Upper lobe of left lung (tissue), 6 donors: ENCODE results near the gene CDYL. TPM values are rescaled to one million over a fixed set of nuclear protein-coding genes. Genes with fewer than 3 reads are reported as not detected.

ENCODE experiments used
- ATAC-seq, 2 donors: fragments of 200-7000 bp; cut with Tn5 transposase; one replicate each; pipeline ENCODE4 v1.9.1; 2022; ENCODE audit warnings: mild to moderate bottlenecking in 2 of 2, moderate library complexity in 2 of 2; ENCODE audit not compliant: low FRiP score in 2 of 2
- DNase-seq, 2 donors: peaks; one replicate each; pipeline ENCODE4 v3.0.0-alpha.2; 2019 to 2020
- H3K27ac ChIP-seq, 4 donors: fragments of 200-600 bp; sonication (generic); one replicate each; pipeline ENCODE4 v1.5.1; 2016 to 2019
- H3K27me3 ChIP-seq, 4 donors: fragments of 200-600 bp; sonication (generic); one replicate each; pipeline ENCODE4 v1.5.1; 2017 to 2019
- H3K36me3 ChIP-seq, 4 donors: fragments of 200-600 bp; sonication (generic); one replicate each; pipeline ENCODE4 v1.5.1; 2016 to 2019
- H3K4me1 ChIP-seq, 4 donors: fragments of 200-600 bp; sonication (generic); one replicate each; pipeline ENCODE4 v1.5.1; 2018 to 2019
- H3K4me3 ChIP-seq, 4 donors: fragments of 200-600 bp; sonication (generic); one replicate each; pipeline ENCODE4 v1.5.1; 2017 to 2019; ENCODE audit warnings: mild to moderate bottlenecking in 2 of 4, moderate library complexity in 1 of 4
- H3K9me3 ChIP-seq, 4 donors: fragments of 200-600 bp; sonication (generic); one replicate each; pipeline ENCODE4 v1.5.1; 2018 to 2019
- EP300 ChIP-seq, 4 donors: sonication (generic); formaldehyde crosslinking; IDR thresholded peaks; one replicate each; pipeline ENCODE4 v1.5.1; 2017; ENCODE audit warnings: antibody characterized with exemption in 4 of 4, control low read depth in 2 of 4
- POLR2A ChIP-seq, 4 donors: fragments of 450-650 bp; IDR thresholded peaks; one replicate each; pipeline ENCODE4 v1.5.1; 2016 to 2017; ENCODE audit warnings: antibody characterized with exemption in 4 of 4, mild to moderate bottlenecking in 2 of 4
- POLR2AphosphoS5 ChIP-seq, 2 donors: sonication (generic); formaldehyde crosslinking; IDR thresholded peaks; one replicate each; pipeline ENCODE4 v1.5.1; 2017; ENCODE audit warnings: antibody characterized with exemption in 2 of 2
- WGBS, 2 donors: methylation state at CpG; one replicate each; pipeline ENCODE4 v1.1.5; 2017 to 2018; 5-methylcytosine and 5-hydroxymethylcytosine counted together
- total RNA-seq, 6 donors: library from RNA; depleted of rRNA in 4 of 6; stranded (reverse); fragments of >200 nt in 4 of 6; gene quantifications; one replicate each; pipeline versions ENCODE4 v1.1.0 to v1.2.1, GENCODE V29; 2016 to 2021
- TF ChIP-seq, protein P1 (sequence below), 6 experiments: fragments of 450-650 bp in 4 of 6; fragments of 200-600 bp in 2 of 6; sonication (generic) in 2 of 6; IDR thresholded peaks; one replicate each; pipeline ENCODE4 v1.5.1; 2016 to 2019; ENCODE audit warnings: antibody characterized with exemption in 6 of 6
- donor health status: DM: no; HTN: no; CAD: no; lungs with moderate emphysema.
- donor health status: DM: no; HTN: yes; CAD: no; lungs with severe emphysema.

CDYL gene
- total RNA-seq, 6 donors from 2014 or later = 17.6 to 48.9 (median 32.9) TPM

DNA sequence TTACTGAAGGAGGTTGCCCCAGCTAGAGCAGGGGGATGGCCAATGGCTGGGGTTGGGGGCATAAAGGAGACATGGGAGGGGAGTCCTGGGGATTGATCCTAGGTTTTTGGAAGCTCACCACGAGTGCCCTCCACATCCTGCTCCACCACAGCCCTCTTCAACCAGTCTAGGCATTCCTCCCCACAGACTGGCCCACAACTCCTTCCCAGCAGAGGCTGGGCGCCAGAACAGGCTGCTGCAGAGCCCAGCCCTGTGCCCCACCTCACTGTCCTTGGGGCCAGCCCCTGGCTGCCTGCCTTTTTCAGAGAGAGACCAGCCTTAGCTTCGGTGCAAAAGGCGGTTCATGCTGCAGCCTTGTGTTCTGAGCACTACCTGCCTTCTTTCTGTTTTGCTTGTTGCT lies 211.2 kb downstream of the CDYL start:
- Histone ChIP-seq H3K36me3 (no peaks in the 10 kb centered on the region), H3K27ac (no peak overlapping the region), H3K9me3 (no peaks in the 10 kb centered on the region), H3K4me3 (no peak overlapping the region), H3K4me1 (no peaks in the 10 kb centered on the region), H3K27me3 (no peaks in the 10 kb centered on the region)
- peak in 1 of 2 donors; percentile 20 for ATAC-seq
- 83 to 85% methylated on average over 4 of the region's 4 CpGs for WGBS, 2 donors
- DNase-seq = no peak
- TF ChIP-seq EP300 (IDR thresholded peaks at IDR 0.05) (no peak), POLR2A (IDR thresholded peaks at IDR 0.05) (no peak), POLR2AphosphoS5 (IDR thresholded peaks at IDR 0.05) (no peak)
- TF ChIP-seq, protein P1, sequence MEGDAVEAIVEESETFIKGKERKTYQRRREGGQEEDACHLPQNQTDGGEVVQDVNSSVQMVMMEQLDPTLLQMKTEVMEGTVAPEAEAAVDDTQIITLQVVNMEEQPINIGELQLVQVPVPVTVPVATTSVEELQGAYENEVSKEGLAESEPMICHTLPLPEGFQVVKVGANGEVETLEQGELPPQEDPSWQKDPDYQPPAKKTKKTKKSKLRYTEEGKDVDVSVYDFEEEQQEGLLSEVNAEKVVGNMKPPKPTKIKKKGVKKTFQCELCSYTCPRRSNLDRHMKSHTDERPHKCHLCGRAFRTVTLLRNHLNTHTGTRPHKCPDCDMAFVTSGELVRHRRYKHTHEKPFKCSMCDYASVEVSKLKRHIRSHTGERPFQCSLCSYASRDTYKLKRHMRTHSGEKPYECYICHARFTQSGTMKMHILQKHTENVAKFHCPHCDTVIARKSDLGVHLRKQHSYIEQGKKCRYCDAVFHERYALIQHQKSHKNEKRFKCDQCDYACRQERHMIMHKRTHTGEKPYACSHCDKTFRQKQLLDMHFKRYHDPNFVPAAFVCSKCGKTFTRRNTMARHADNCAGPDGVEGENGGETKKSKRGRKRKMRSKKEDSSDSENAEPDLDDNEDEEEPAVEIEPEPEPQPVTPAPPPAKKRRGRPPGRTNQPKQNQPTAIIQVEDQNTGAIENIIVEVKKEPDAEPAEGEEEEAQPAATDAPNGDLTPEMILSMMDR (IDR thresholded peaks at IDR 0.05) = no peak

DNA sequence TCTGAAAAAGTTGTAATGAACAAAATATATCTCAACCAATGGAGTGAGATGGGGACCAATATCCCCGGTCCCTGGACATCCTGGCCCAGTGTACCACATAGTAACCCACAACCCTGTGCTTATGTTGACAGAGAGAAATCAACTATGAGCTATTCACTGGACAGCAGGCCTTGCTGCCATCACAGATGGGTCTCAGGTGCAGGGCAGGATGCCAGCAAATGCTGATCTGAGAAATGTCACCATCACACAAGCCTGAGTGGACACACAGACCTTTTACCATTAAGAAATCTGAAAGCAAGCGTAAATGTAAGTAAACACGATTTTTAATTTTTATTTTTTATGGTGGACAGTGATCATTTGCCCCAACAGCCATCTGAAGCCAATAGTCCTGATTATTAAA lies 218.5 kb downstream of the CDYL start:
- Histone ChIP-seq H3K27me3 (no peaks in the 10 kb centered on the region), H3K4me3 (no peak overlapping the region), H3K27ac (no peak overlapping the region), H3K9me3 (no peaks in the 10 kb centered on the region), H3K4me1 (no peaks in the 10 kb centered on the region), H3K36me3 (peaks cover 0 to 7% (median 3%) of the 10 kb centered on the region in 4 donors)
- DNase-seq = no peak
- 92 to 98% methylated on average over 3 of the region's 3 CpGs for WGBS, 2 donors
- no peak for TF ChIP-seq POLR2A (IDR thresholded peaks at IDR 0.05)
- TF ChIP-seq EP300 (IDR thresholded peaks at IDR 0.05) = no peak
- TF ChIP-seq, protein P1 (IDR thresholded peaks at IDR 0.05) = no peak
- no peak for TF ChIP-seq POLR2AphosphoS5 (IDR thresholded peaks at IDR 0.05)
- ATAC-seq = no peak

DNA sequence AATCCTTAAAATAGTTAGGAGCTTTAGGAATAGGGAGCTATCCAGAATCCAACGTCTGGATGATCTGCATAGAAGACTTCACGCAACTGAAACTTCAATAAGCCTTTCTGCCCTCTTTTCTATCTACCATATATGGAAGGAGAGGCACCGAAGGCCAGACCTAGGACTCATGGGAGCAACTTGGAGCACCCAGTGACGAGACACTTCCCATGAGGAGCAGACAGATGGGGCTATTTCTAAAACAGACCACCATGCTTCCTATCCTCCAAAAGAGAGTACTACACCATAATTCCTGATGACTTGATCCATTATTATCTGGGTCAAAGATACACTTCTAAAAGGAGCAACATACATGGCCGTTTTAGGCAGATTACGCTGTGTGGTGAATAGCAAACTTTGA lies 221.7 kb downstream of the CDYL start:
- WGBS, 2 donors = 74 to 77% methylated on average over 6 of the region's 6 CpGs
- no peak overlapping the region for H3K27ac ChIP-seq
- H3K9me3 ChIP-seq = no peaks in the 10 kb centered on the region
- DNase-seq = no peak
- no peaks in the 10 kb centered on the region for H3K4me1 ChIP-seq
- ATAC-seq = no peak
- TF ChIP-seq EP300 (IDR thresholded peaks at IDR 0.05) (no peak), POLR2A (IDR thresholded peaks at IDR 0.05) (no peak), POLR2AphosphoS5 (IDR thresholded peaks at IDR 0.05) (no peak)
- TF ChIP-seq, protein P1 (IDR thresholded peaks at IDR 0.05) = no peak
- H3K36me3 ChIP-seq = peaks cover 0 to 9% (median 6%) of the 10 kb centered on the region in 4 donors
- H3K4me3 ChIP-seq = no peak overlapping the region
- no peaks in the 10 kb centered on the region for H3K27me3 ChIP-seq

DNA sequence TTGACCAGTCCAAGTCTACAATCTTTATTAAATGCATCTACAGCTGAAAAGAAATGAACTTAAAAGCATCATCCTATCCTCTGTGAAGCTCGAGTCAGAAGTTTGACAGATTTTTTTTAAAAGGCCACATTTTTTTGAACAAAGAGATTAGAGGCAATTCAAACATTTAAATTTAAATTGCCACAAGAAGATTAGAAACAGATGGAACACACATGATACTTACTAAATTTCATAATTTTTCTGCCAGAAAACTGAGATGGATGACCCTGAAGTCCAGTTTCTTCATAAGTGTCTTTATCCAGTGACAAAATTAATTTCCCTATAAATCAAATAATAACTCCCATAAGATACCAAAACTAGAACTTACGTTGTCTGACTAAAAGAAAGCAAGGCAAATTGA lies 223.4 kb downstream of the CDYL start:
- no peaks in the 10 kb centered on the region for H3K27me3 ChIP-seq
- TF ChIP-seq POLR2A (IDR thresholded peaks at IDR 0.05) (no peak), EP300 (IDR thresholded peaks at IDR 0.05) (no peak), POLR2AphosphoS5 (IDR thresholded peaks at IDR 0.05) (no peak)
- TF ChIP-seq, protein P1 (IDR thresholded peaks at IDR 0.05) = no peak
- DNase-seq (no peak), ATAC-seq (no peak)
- no peaks in the 10 kb centered on the region for H3K9me3 ChIP-seq
- no peak overlapping the region for H3K27ac ChIP-seq
- peaks cover 0 to 5% (median 4%) of the 10 kb centered on the region in 4 donors for H3K4me1 ChIP-seq
- no peak overlapping the region for H3K4me3 ChIP-seq
- H3K36me3 ChIP-seq = peaks cover 0 to 9% (median 6%) of the 10 kb centered on the region in 4 donors
- WGBS, 2 donors = 69 to 80% methylated on average over 2 of the region's 2 CpGs
